ENCODE data around the gene PRDM15. TPM values are rescaled to one million over a fixed set of nuclear protein-coding genes. Genes with fewer than 3 reads are reported as not detected.

The PRDM15 gene
- total RNA-seq, 1 donor from 2014 or later = 13.6 TPM

DNA sequence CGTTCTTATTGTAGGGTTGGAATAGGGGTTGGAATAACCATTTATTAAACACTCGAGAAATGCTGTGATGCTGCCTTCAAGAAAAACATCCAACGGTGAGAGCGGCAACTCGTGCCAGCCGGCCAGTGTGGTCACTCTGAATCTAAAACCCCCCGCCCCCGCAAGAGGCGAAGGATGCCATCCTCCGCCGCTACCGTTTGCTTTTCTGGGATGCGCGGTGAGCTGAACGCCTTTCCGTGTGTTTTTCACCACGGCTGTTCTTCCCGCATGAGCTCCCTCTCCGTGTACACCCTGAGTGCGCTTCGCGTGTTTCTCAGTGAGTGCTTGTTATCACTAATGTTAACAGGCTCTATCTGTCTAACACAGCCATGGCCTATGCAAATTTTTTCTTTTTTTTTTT lies 70.3 kb downstream of the PRDM15 start:
- H3K27ac Mint-ChIP-seq = no peak overlapping the region
- intact Hi-C loops (cut with micrococcal nuclease) = no loop called here
- ATAC-seq (ENCODE audit: low read depth) (no peak), DNase-seq (no peak)
- H3K4me3 Mint-ChIP-seq = no peak overlapping the region
- H3K9me3 Mint-ChIP-seq = no peaks in the 10 kb centered on the region
- H3K36me3 Mint-ChIP-seq (ENCODE audit: low read depth) = peaks cover 73% of the 10 kb centered on the region
- no peaks in the 10 kb centered on the region for H3K4me1 Mint-ChIP-seq
- POLR2A ChIA-PET = interaction anchor here (0.7 kb wide), 1 partner anchor 308 kb away, joined by 4 read pairs; no protein-coding TSS in a partner anchor
- no peaks in the 10 kb centered on the region for H3K27me3 Mint-ChIP-seq
- TF ChIP-seq CTCF (IDR thresholded peaks at IDR 0.05) = no peak
- CTCF ChIA-PET = no interaction called here

DNA sequence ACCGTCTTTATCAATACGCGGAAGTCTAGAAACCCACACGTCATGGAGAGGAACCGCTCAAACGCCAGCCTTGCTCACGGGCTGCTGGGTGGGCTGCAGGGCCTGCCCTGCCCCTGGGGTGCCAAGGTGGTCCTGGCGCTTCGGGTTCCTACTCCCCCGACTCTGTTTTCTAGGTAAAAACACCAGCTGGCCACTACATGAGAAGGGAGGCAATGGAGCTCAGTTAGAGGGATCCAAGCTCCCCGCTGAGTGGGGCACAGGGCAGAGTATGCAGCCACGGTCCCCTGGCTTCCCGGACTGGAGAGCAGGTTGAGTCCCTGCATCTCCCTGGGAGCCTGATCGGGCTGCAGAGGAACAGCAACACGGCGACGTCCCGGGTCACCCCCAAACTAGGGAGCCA lies 71.0 kb downstream of the PRDM15 start:
- H3K27me3 Mint-ChIP-seq = no peaks in the 10 kb centered on the region

GRCh38 chr21:41806773-41807172 lies 72.4 kb downstream of the PRDM15 start:
- no peaks in the 10 kb centered on the region for H3K27me3 Mint-ChIP-seq
- no peak for TF ChIP-seq CTCF (IDR thresholded peaks at IDR 0.05)
- H3K4me3 Mint-ChIP-seq = no peak overlapping the region
- peaks cover 73% of the 10 kb centered on the region for H3K36me3 Mint-ChIP-seq (ENCODE audit: low read depth)
- H3K9me3 Mint-ChIP-seq = no peaks in the 10 kb centered on the region
- ChIA-PET POLR2A (no interaction called here), CTCF (interaction anchor here (1.2 kb wide), 1 partner anchor 10 kb away, joined by 4 read pairs; no protein-coding TSS in a partner anchor)
- intact Hi-C loops (cut with micrococcal nuclease) = no loop called here
- ATAC-seq (ENCODE audit: low read depth) = no peak
- no peak for DNase-seq
- H3K27ac Mint-ChIP-seq = no peak overlapping the region
- H3K4me1 Mint-ChIP-seq = no peaks in the 10 kb centered on the region

More for the DNA sequence above, 71.0 kb downstream of the PRDM15 start:
- Mint-ChIP-seq H3K36me3 (ENCODE audit: low read depth) (peaks cover 71% of the 10 kb centered on the region), H3K4me3 (no peak overlapping the region), H3K9me3 (no peaks in the 10 kb centered on the region), H3K27ac (no peak overlapping the region), H3K4me1 (no peaks in the 10 kb centered on the region)
- ATAC-seq (ENCODE audit: low read depth) (no peak), DNase-seq (no peak)
- CTCF ChIA-PET = interaction anchor here (1.2 kb wide), 1 partner anchor 8 kb away, joined by 4 read pairs; no protein-coding TSS in a partner anchor
- TF ChIP-seq CTCF (IDR thresholded peaks at IDR 0.05) = no peak
- POLR2A ChIA-PET = no interaction called here
- intact Hi-C loops (cut with micrococcal nuclease) = no loop called here

DNA sequence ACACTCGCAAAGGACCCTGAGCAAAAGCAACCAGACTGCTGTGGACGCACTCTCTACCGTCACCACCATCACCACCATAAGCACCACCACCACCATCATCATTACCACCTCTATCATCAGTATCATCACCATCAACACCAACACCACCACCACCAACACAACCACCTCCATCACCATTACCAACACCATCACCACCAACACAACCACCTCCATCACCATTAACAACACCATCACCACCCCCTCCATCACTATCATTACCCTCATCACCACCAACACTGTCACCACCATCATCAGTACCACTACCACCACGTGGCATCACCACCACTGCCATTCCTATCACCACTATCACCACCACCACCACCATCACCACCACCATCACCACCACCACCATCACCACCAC lies 73.5 kb downstream of the PRDM15 start:
- ChIA-PET POLR2A (no interaction called here), CTCF (no interaction called here)
- Mint-ChIP-seq H3K9me3 (no peaks in the 10 kb centered on the region), H3K4me3 (no peak overlapping the region), H3K36me3 (ENCODE audit: low read depth) (peaks cover 76% of the 10 kb centered on the region), H3K27ac (no peak overlapping the region), H3K27me3 (no peaks in the 10 kb centered on the region), H3K4me1 (no peaks in the 10 kb centered on the region)
- DNase-seq (no peak), ATAC-seq (ENCODE audit: low read depth) (no peak)
- TF ChIP-seq CTCF (IDR thresholded peaks at IDR 0.05) = no peak
- intact Hi-C loops (cut with micrococcal nuclease) = no loop called here

DNA sequence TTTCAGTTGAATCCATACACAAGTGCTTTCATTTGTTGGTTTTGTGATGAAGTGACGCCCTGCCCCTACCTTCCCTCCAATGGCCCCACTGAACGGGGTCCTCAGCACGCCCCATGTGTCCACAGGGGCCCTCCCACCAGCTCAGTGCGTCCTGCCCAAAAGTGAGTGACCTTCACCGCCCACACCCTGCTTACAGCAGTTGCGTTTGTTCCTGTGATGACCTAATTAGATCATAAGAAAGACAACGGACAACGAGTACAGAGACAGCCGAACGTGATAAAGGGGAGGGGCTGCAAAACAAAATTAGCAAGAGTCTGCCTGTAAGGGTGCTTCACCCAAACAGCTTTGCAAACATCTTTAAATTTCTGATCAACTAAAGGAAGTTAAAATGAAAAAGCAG lies 74.1 kb downstream of the PRDM15 start:
- ChIA-PET POLR2A (no interaction called here), CTCF (no interaction called here)
- H3K27me3 Mint-ChIP-seq = no peaks in the 10 kb centered on the region
- DNase-seq (no peak), ATAC-seq (ENCODE audit: low read depth) (no peak)
- no peak overlapping the region for H3K4me3 Mint-ChIP-seq
- no peaks in the 10 kb centered on the region for H3K9me3 Mint-ChIP-seq
- H3K36me3 Mint-ChIP-seq (ENCODE audit: low read depth) = peaks cover 76% of the 10 kb centered on the region
- no peak overlapping the region for H3K27ac Mint-ChIP-seq
- H3K4me1 Mint-ChIP-seq = no peaks in the 10 kb centered on the region
- intact Hi-C loops (cut with micrococcal nuclease) = no loop called here
- TF ChIP-seq CTCF (IDR thresholded peaks at IDR 0.05) = no peak
